ENCODE results near the gene TMEM256. TPM values are rescaled to one million over a fixed set of nuclear protein-coding genes. Genes with fewer than 3 reads are reported as not detected.

Gene TMEM256
- total and polyA plus RNA-seq, 4 donors = 35.0 to 224 (median 87.3) TPM

GRCh38 chr17:7398612-7399011, 5.3 kb downstream of the TMEM256 start:
- H3K36me3 ChIP-seq (ENCODE audit: control insufficient read depth in 1 of 2, insufficient read depth in 2 of 2, low read length in 1 of 2) = no peaks in the 10 kb centered on the region
- intact Hi-C loops (cut with DNase I) = no loop called here
- H3K27me3 ChIP-seq (ENCODE audit: control insufficient read depth in 1 of 2, insufficient read depth in 2 of 2, low read length in 1 of 2) = no peaks in the 10 kb centered on the region
- no peak overlapping the region for H3K4me3 ChIP-seq (ENCODE audit: low read length in 2 of 2)
- no peak overlapping the region for H3K27ac ChIP-seq (ENCODE audit: low read depth in 1 of 2, low read length in 2 of 2)
- ATAC-seq (ENCODE audit: low FRiP score) (no peak), DNase-seq (no peak)
- no peaks in the 10 kb centered on the region for H3K9me3 ChIP-seq (ENCODE audit: control insufficient read depth, low read length)
- H3K4me1 ChIP-seq (ENCODE audit: control insufficient read depth in 1 of 2, insufficient read depth in 2 of 2, low read length in 2 of 2) = no peaks in the 10 kb centered on the region
- WGBS, 2 donors = 71 to 75% methylated on average over 2 of the region's 2 CpGs

GRCh38 chr17:7396147-7396546, 7.8 kb downstream of the TMEM256 start:
- 86 to 88% methylated on average over 4 of the region's 4 CpGs for WGBS, 2 donors
- no peak for DNase-seq
- H3K4me1 ChIP-seq (ENCODE audit: control insufficient read depth in 1 of 2, insufficient read depth in 2 of 2, low read length in 2 of 2) = no peaks in the 10 kb centered on the region

GRCh38 chr17:7394452-7395191, 9.3 kb downstream of the TMEM256 start, which contains the start of gene PLSCR3:
Gene PLSCR3, minus strand, starts transcription at chr17:7394525. Its CDS starts 415 bp downstream, at chr17:7394110.
- peak within 1 kb of the TSS; percentile 45 to 88 for H3K27ac ChIP-seq (ENCODE audit: low read depth in 1 of 2, low read length in 2 of 2)
- no peaks in the 10 kb centered on the region for H3K9me3 ChIP-seq (ENCODE audit: control insufficient read depth, low read length)
- H3K4me3 ChIP-seq (ENCODE audit: low read length in 2 of 2) = peak within 1 kb of the TSS; percentile 53 to 89
- intact Hi-C loops (cut with DNase I) = loop anchor here (1.0 to 5.0 kb wide), 2 partner anchors 9 to 37 kb away; partner anchors contain the start of gene TMEM95 (in 1 of the 2)
- WGBS, 2 donors = 0% methylated on average over 47 to 71 of the region's 71 CpGs
- DNase-seq (peak; percentile 93 to 95), ATAC-seq (ENCODE audit: low FRiP score) (peak; percentile 95)
- no peaks in the 10 kb centered on the region for H3K36me3 ChIP-seq (ENCODE audit: control insufficient read depth in 1 of 2, insufficient read depth in 2 of 2, low read length in 1 of 2)
- H3K4me1 ChIP-seq (ENCODE audit: control insufficient read depth in 1 of 2, insufficient read depth in 2 of 2, low read length in 2 of 2) = no peaks in the 10 kb centered on the region
- no peaks in the 10 kb centered on the region for H3K27me3 ChIP-seq (ENCODE audit: control insufficient read depth in 1 of 2, insufficient read depth in 2 of 2, low read length in 1 of 2)

More at GRCh38 chr17:7396147-7396546, 7.8 kb downstream of the TMEM256 start:
- Histone ChIP-seq H3K4me3 (ENCODE audit: low read length in 2 of 2) (no peak overlapping the region), H3K36me3 (ENCODE audit: control insufficient read depth in 1 of 2, insufficient read depth in 2 of 2, low read length in 1 of 2) (no peaks in the 10 kb centered on the region), H3K9me3 (ENCODE audit: control insufficient read depth, low read length) (no peaks in the 10 kb centered on the region), H3K27me3 (ENCODE audit: control insufficient read depth in 1 of 2, insufficient read depth in 2 of 2, low read length in 1 of 2) (no peaks in the 10 kb centered on the region), H3K27ac (ENCODE audit: low read depth in 1 of 2, low read length in 2 of 2) (no peak overlapping the region)
- no peak for ATAC-seq (ENCODE audit: low FRiP score)
- intact Hi-C loops (cut with DNase I) = no loop called here

- Histone ChIP-seq H3K36me3 (ENCODE audit: control insufficient read depth in 1 of 2, insufficient read depth in 2 of 2, low read length in 1 of 2) (no peaks in the 10 kb centered on the region), H3K9me3 (ENCODE audit: control insufficient read depth, low read length) (no peaks in the 10 kb centered on the region), H3K27ac (ENCODE audit: low read depth in 1 of 2, low read length in 2 of 2) (peak overlapping the region; percentile 19 to 45), H3K4me3 (ENCODE audit: low read length in 2 of 2) (peak overlapping the region; percentile 53 to 89), H3K4me1 (ENCODE audit: control insufficient read depth in 1 of 2, insufficient read depth in 2 of 2, low read length in 2 of 2) (no peaks in the 10 kb centered on the region), H3K27me3 (ENCODE audit: control insufficient read depth in 1 of 2, insufficient read depth in 2 of 2, low read length in 1 of 2) (no peaks in the 10 kb centered on the region)
- intact Hi-C loops (cut with DNase I) = loop anchor here (1.0 to 5.0 kb wide), 2 partner anchors 9 to 37 kb away; partner anchors contain the start of gene TMEM95 (in 1 of the 2)
- DNase-seq (peak in 1 of 2 donors; percentile 74), ATAC-seq (ENCODE audit: low FRiP score) (peak; percentile 42)
- 8 to 9% methylated on average over 43 to 48 of the region's 48 CpGs for WGBS, 2 donors
Measured at GRCh38 chr17:7393613-7394451, 10.1 kb downstream of the TMEM256 start.

- 79 to 84% methylated on average over 38 to 42 of the region's 42 CpGs for WGBS, 2 donors
- no peaks in the 10 kb centered on the region for H3K4me1 ChIP-seq (ENCODE audit: control insufficient read depth in 1 of 2, insufficient read depth in 2 of 2, low read length in 2 of 2)
- H3K27ac ChIP-seq (ENCODE audit: low read depth in 1 of 2, low read length in 2 of 2) = no peak overlapping the region
- no peak overlapping the region for H3K4me3 ChIP-seq (ENCODE audit: low read length in 2 of 2)
- no peak for ATAC-seq (ENCODE audit: low FRiP score)
- no peaks in the 10 kb centered on the region for H3K9me3 ChIP-seq (ENCODE audit: control insufficient read depth, low read length)
- no peaks in the 10 kb centered on the region for H3K27me3 ChIP-seq (ENCODE audit: control insufficient read depth in 1 of 2, insufficient read depth in 2 of 2, low read length in 1 of 2)
- DNase-seq = peak in 1 of 2 donors; percentile 73
- intact Hi-C loops (cut with DNase I) = loop anchor here in 1 of 2 donors (5.0 kb wide), 1 partner anchor 36 kb away; the partner anchor contains the start of gene TMEM95
- H3K36me3 ChIP-seq (ENCODE audit: control insufficient read depth in 1 of 2, insufficient read depth in 2 of 2, low read length in 1 of 2) = no peaks in the 10 kb centered on the region
Measured at GRCh38 chr17:7392696-7393612, 10.9 kb downstream of the TMEM256 start.

GRCh38 chr17:7391307-7391706, 12.6 kb downstream of the TMEM256 start:
- H3K9me3 ChIP-seq (ENCODE audit: control insufficient read depth, low read length) = no peaks in the 10 kb centered on the region
- H3K27ac ChIP-seq (ENCODE audit: low read depth in 1 of 2, low read length in 2 of 2) = no peak overlapping the region
- ATAC-seq (ENCODE audit: low FRiP score) (no peak), DNase-seq (no peak)
- no peaks in the 10 kb centered on the region for H3K36me3 ChIP-seq (ENCODE audit: control insufficient read depth in 1 of 2, insufficient read depth in 2 of 2, low read length in 1 of 2)
- H3K4me1 ChIP-seq (ENCODE audit: control insufficient read depth in 1 of 2, insufficient read depth in 2 of 2, low read length in 2 of 2) = no peaks in the 10 kb centered on the region
- WGBS, 2 donors = 83 to 87% methylated on average over 2 of the region's 2 CpGs
- no peaks in the 10 kb centered on the region for H3K27me3 ChIP-seq (ENCODE audit: control insufficient read depth in 1 of 2, insufficient read depth in 2 of 2, low read length in 1 of 2)
- no peak overlapping the region for H3K4me3 ChIP-seq (ENCODE audit: low read length in 2 of 2)
- intact Hi-C loops (cut with DNase I) = loop anchor here in 1 of 2 donors (5.0 kb wide), 1 partner anchor 34 kb away; the partner anchor contains the start of gene TMEM95

- Histone ChIP-seq H3K27me3 (ENCODE audit: control insufficient read depth in 1 of 2, insufficient read depth in 2 of 2, low read length in 1 of 2) (no peaks in the 10 kb centered on the region), H3K9me3 (ENCODE audit: control insufficient read depth, low read length) (no peaks in the 10 kb centered on the region), H3K4me3 (ENCODE audit: low read length in 2 of 2) (no peak overlapping the region), H3K27ac (ENCODE audit: low read depth in 1 of 2, low read length in 2 of 2) (no peak overlapping the region), H3K36me3 (ENCODE audit: control insufficient read depth in 1 of 2, insufficient read depth in 2 of 2, low read length in 1 of 2) (no peaks in the 10 kb centered on the region), H3K4me1 (ENCODE audit: control insufficient read depth in 1 of 2, insufficient read depth in 2 of 2, low read length in 2 of 2) (no peaks in the 10 kb centered on the region)
- ATAC-seq (ENCODE audit: low FRiP score) = no peak
- intact Hi-C loops (cut with DNase I) = loop anchor here in 1 of 2 donors (5.0 kb wide), 1 partner anchor 33 kb away; the partner anchor contains the start of gene TMEM95
- no peak for DNase-seq
- 86 to 92% methylated on average over 19 of the region's 19 CpGs for WGBS, 2 donors
Measured at GRCh38 chr17:7389924-7390910, 13.7 kb downstream of the TMEM256 start.

Data from aorta (tissue), 5 donors.